HG02763 (cell line): ENCODE results near the gene PADI6.
"Not testable (repeated sequence)": the region's sequence is repeated elsewhere in the genome, so short reads cannot be mapped to it uniquely, and the experiment has no call there.

Experiments
- ATAC-seq: cut with Tn5 transposase; IDR thresholded peaks from one replicate; pipeline ENCODE4 v1.9.1; 2021; ENCODE audit warnings: mild to moderate bottlenecking, moderate library complexity; ENCODE audit not compliant: unreplicated experiment

PADI6 gene

GRCh38 chr1:17371896-17372295, at the start of gene PADI6:
PADI6 (plus strand) TSS chr1:17372196; CDS start chr1:17372246, 50 bp downstream.
- no peak for ATAC-seq

GRCh38 chr1:17328855-17329254, 43.1 kb upstream of the PADI6 start:
- no peak for ATAC-seq

- ATAC-seq: no peak
Observed at GRCh38 chr1:17329610-17330009, 42.4 kb upstream of the PADI6 start.

- no peak for ATAC-seq
Observed at GRCh38 chr1:17330856-17331255, 41.1 kb upstream of the PADI6 start.

GRCh38 chr1:17333081-17333480, 38.9 kb upstream of the PADI6 start:
- ATAC-seq: no peak

GRCh38 chr1:17335821-17336710, 35.9 kb upstream of the PADI6 start:
- ATAC-seq: no peak

GRCh38 chr1:17338706-17339493, 33.1 kb upstream of the PADI6 start:
- ATAC-seq: no peak

GRCh38 chr1:17339521-17339920, 32.5 kb upstream of the PADI6 start:
- no peak for ATAC-seq

- no peak for ATAC-seq
Observed at GRCh38 chr1:17340358-17340757, 31.6 kb upstream of the PADI6 start.

GRCh38 chr1:17342014-17342441, 30.0 kb upstream of the PADI6 start:
- no peak for ATAC-seq

GRCh38 chr1:17345506-17345905, 26.5 kb upstream of the PADI6 start:
- ATAC-seq: not testable (repeated sequence)

GRCh38 chr1:17346046-17346789, 25.8 kb upstream of the PADI6 start:
- no peak for ATAC-seq

- ATAC-seq: no peak
Observed at GRCh38 chr1:17347769-17348592, 24.0 kb upstream of the PADI6 start.

GRCh38 chr1:17348593-17349234, 23.3 kb upstream of the PADI6 start:
- no peak for ATAC-seq

GRCh38 chr1:17350083-17350482, 21.9 kb upstream of the PADI6 start:
- ATAC-seq: no peak

- no peak for ATAC-seq
Observed at GRCh38 chr1:17350928-17351446, 21.0 kb upstream of the PADI6 start.

GRCh38 chr1:17351598-17352324, 20.2 kb upstream of the PADI6 start:
- ATAC-seq: no peak

GRCh38 chr1:17352419-17352909, 19.5 kb upstream of the PADI6 start:
- ATAC-seq: no peak

GRCh38 chr1:17355898-17356297, 16.1 kb upstream of the PADI6 start:
- no peak for ATAC-seq
